Neural progenitor cell (in vitro differentiated cells): ENCODE measurements around the gene NKAIN2. TPM values are rescaled to one million over a fixed set of nuclear protein-coding genes. Genes with fewer than 3 reads are reported as not detected.
A peak's percentile ranks its signal among the peaks of the same experiment; 100 is the strongest.
"Not testable (repeated sequence)": the region's sequence is repeated elsewhere in the genome, so short reads cannot be mapped to it uniquely, and the experiment has no call there.

Experiments
- DNase-seq: peaks from one replicate; pipeline ENCODE4 v3.0.0-alpha.2; 2016; ENCODE audit warnings: low spot score
- H2AFZ ChIP-seq: fragments of 200-600 bp; sonication (generic); replicated peaks from 2 replicates; pipeline ENCODE4 v1.6.1; 2016; ENCODE audit warnings: antibody characterized with exemption
- H3F3A ChIP-seq: fragments of 200-600 bp; sonication (generic); 2 replicates; pipeline ENCODE4 v1.6.1; 2016; ENCODE audit warnings: antibody characterized with exemption, low read depth
- H3K27ac ChIP-seq: fragments of 200-600 bp; sonication (generic); 2 replicates; pipeline ENCODE4 v1.5.1; 2016; ENCODE audit warnings: mild to moderate bottlenecking
- H3K27me3 ChIP-seq: fragments of 200-600 bp; sonication (generic); 2 replicates; pipeline ENCODE4 v1.6.1; 2016; ENCODE audit warnings: mild to moderate bottlenecking, moderate library complexity
- H3K36me3 ChIP-seq: fragments of 200-600 bp; sonication (generic); 2 replicates; pipeline ENCODE4 v1.5.1; 2016
- H3K4me1 ChIP-seq: fragments of 200-600 bp; sonication (generic); 2 replicates; pipeline ENCODE4 v1.6.1; 2016; ENCODE audit warnings: mixed run types
- H3K4me2 ChIP-seq: fragments of 200-600 bp; sonication (generic); 2 replicates; pipeline ENCODE4 v1.6.1; 2016
- H3K4me3 ChIP-seq: fragments of 200-600 bp; sonication (generic); 2 replicates; pipeline ENCODE4 v1.5.1; 2016
- H3K79me2 ChIP-seq: fragments of 200-600 bp; sonication (generic); 2 replicates; pipeline ENCODE4 v1.6.1; 2016; ENCODE audit warnings: low read depth
- H3K9ac ChIP-seq: fragments of 200-600 bp; sonication (generic); 2 replicates; pipeline ENCODE4 v1.6.1; 2016
- H3K9me3 ChIP-seq: fragments of 200-600 bp; sonication (generic); 2 replicates; pipeline ENCODE4 v1.5.1; 2016; ENCODE audit warnings: low read depth
- H4K20me1 ChIP-seq: fragments of 200-600 bp; sonication (generic); 2 replicates; pipeline ENCODE4 v1.6.1; 2016; ENCODE audit warnings: low read depth
- H3K27ac Mint-ChIP-seq: 3 replicates; pipeline ENCODE4 v1.8.0; 2021; ENCODE audit warnings: mixed read lengths
- H3K27me3 Mint-ChIP-seq: 2 replicates; pipeline ENCODE4 v1.8.0; 2022; ENCODE audit warnings: low read depth, mild to moderate bottlenecking, inconsistent platforms, moderate library complexity, mixed read lengths; ENCODE audit not compliant: insufficient read depth
- H3K36me3 Mint-ChIP-seq: 3 replicates; pipeline ENCODE4 v1.8.0; 2021; ENCODE audit warnings: mixed read lengths
- H3K4me1 Mint-ChIP-seq: 3 replicates; pipeline ENCODE4 v1.8.0; 2021; ENCODE audit warnings: mixed read lengths
- H3K4me3 Mint-ChIP-seq: 3 replicates; pipeline ENCODE4 v1.8.0; 2021; ENCODE audit warnings: mild to moderate bottlenecking, moderate library complexity, mixed read lengths
- H3K9me3 Mint-ChIP-seq: 3 replicates; pipeline ENCODE4 v1.8.0; 2020; ENCODE audit warnings: mixed read lengths
- EZH2 ChIP-seq: fragments of 200-600 bp; sonication (generic); IDR thresholded peaks from 2 replicates; pipeline ENCODE4 v1.6.1; 2017; ENCODE audit warnings: antibody characterized with exemption, mild to moderate bottlenecking, moderate library complexity
- EZH2phosphoT487 ChIP-seq: fragments of 200-600 bp; sonication (generic); IDR thresholded peaks from 2 replicates; pipeline ENCODE4 v1.6.1; 2017; ENCODE audit warnings: antibody characterized with exemption
- total RNA-seq: library from RNA; depleted of rRNA; stranded (reverse); fragments of >200 nt; gene quantifications from 2 replicates; pipeline ENCODE4 v1.2.3, GENCODE V29; 2015; ENCODE audit warnings: low replicate concordance
- TF ChIP-seq, protein P1 (sequence below): fragments of 200-600 bp; sonication (generic); IDR thresholded peaks from 2 replicates; pipeline ENCODE4 v1.5.1; 2017; ENCODE audit warnings: antibody characterized with exemption, mild to moderate bottlenecking

Gene NKAIN2
- total RNA-seq, 1 donor from 2014 or later, result 0.45 TPM

DNA sequence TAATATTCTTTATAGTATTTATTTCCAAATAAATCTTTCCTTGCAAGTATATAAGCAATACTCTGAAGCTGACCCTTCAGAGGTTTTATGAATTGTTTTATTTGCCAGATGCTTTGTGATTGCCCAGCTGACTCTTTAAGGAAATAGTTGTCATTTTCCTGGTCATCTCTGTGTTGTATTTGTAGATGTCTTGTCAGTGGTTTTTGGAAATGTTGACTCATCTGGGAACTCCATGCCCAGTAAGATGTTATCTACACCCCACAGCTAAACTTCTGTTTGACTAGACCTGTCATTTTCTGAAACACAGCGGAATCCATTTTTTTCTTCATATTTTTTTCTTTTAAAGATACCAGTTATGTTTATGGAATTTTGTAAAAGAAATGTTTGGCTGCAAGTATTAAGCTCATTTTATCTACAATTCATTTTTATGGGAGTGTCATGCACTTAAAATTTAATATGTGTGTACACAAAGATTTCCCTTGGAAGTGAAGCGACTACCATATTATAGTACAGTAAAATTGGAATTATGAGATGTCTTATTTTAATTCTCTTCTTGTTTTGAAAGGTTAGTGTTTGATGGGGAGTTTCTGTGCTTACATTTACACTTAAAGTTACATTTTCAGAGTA lies 491.0 kb downstream of the NKAIN2 start:
- Histone ChIP-seq H3K27ac (no peak overlapping the region), H3K4me2 (no peak overlapping the region), H3F3A (no peaks in the 10 kb centered on the region), H3K9me3 (no peaks in the 10 kb centered on the region), H3K4me1 (peaks cover 8% of the 10 kb centered on the region), H3K36me3 (no peaks in the 10 kb centered on the region), H3K4me3 (no peak overlapping the region), H3K9ac (no peak overlapping the region), H4K20me1 (no peaks in the 10 kb centered on the region), H2AFZ (no peak overlapping the region), H3K27me3 (no peaks in the 10 kb centered on the region), H3K79me2 (no peaks in the 10 kb centered on the region)
- no peak for DNase-seq
- Mint-ChIP-seq H3K4me3 (no peak overlapping the region), H3K4me1 (peaks cover 9% of the 10 kb centered on the region), H3K27ac (no peak overlapping the region), H3K9me3 (no peaks in the 10 kb centered on the region), H3K27me3 (no peaks in the 10 kb centered on the region), H3K36me3 (no peaks in the 10 kb centered on the region)
- TF ChIP-seq, protein P1, sequence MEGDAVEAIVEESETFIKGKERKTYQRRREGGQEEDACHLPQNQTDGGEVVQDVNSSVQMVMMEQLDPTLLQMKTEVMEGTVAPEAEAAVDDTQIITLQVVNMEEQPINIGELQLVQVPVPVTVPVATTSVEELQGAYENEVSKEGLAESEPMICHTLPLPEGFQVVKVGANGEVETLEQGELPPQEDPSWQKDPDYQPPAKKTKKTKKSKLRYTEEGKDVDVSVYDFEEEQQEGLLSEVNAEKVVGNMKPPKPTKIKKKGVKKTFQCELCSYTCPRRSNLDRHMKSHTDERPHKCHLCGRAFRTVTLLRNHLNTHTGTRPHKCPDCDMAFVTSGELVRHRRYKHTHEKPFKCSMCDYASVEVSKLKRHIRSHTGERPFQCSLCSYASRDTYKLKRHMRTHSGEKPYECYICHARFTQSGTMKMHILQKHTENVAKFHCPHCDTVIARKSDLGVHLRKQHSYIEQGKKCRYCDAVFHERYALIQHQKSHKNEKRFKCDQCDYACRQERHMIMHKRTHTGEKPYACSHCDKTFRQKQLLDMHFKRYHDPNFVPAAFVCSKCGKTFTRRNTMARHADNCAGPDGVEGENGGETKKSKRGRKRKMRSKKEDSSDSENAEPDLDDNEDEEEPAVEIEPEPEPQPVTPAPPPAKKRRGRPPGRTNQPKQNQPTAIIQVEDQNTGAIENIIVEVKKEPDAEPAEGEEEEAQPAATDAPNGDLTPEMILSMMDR, result no peak
- TF ChIP-seq EZH2, result no peak

DNA sequence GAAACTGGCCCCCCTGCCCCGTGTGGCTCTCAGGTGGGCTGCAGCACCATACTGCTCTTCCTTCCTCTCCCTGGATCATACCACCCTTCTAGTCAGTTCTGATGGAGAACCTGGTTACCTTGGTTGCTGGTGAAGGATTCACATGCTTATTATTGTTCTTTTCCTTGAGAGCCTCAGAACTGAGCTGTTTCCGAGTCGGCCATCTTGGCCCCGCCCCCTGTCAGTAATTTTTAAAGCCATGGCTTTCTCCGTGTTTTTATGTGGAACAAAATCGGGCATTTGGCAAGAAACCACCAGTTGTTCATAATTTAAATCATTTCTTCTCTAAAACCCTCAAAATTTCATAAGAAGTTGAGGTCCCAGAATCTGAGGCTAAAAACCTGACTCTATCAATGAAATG lies 493.8 kb downstream of the NKAIN2 start:
- H3K79me2 ChIP-seq, result no peaks in the 10 kb centered on the region
- Mint-ChIP-seq H3K27ac (no peak overlapping the region), H3K36me3 (no peaks in the 10 kb centered on the region), H3K4me3 (no peak overlapping the region), H3K4me1 (no peaks in the 10 kb centered on the region), H3K27me3 (peaks cover 2% of the 10 kb centered on the region), H3K9me3 (peaks cover 3% of the 10 kb centered on the region)
- TF ChIP-seq EZH2 (no peak), EZH2phosphoT487 (no peak)
- TF ChIP-seq, protein P1, result no peak
- no peaks in the 10 kb centered on the region for H3K36me3 ChIP-seq
- H2AFZ ChIP-seq, result no peak overlapping the region
- no peak overlapping the region for H3K4me3 ChIP-seq
- H3F3A ChIP-seq, result no peaks in the 10 kb centered on the region
- no peak overlapping the region for H3K4me2 ChIP-seq
- H3K4me1 ChIP-seq, result no peaks in the 10 kb centered on the region
- no peak for DNase-seq
- no peaks in the 10 kb centered on the region for H3K9me3 ChIP-seq
- H4K20me1 ChIP-seq, result no peaks in the 10 kb centered on the region
- no peaks in the 10 kb centered on the region for H3K27me3 ChIP-seq
- H3K9ac ChIP-seq, result no peak overlapping the region
- no peak overlapping the region for H3K27ac ChIP-seq

DNA sequence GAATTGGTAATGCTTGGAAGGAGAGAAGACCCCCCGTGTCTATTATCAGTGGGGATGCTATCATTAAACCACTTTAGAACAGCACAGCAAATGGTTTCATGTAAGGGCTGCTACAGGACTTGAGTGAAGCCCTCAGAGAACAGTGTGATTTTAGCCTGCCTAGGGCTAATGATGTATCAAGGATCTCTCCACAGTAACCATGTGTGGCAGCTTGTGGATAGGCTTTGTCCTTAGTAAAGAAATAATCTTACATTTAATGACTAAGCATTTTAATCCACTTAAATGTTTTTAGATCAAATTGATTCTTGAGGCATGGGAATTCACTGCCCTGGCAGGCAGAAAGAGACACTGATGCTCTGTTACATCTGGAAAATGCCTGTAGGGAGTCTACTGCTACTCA lies 495.1 kb downstream of the NKAIN2 start:
- TF ChIP-seq EZH2phosphoT487 (no peak), EZH2 (no peak)
- TF ChIP-seq, protein P1, result no peak
- Mint-ChIP-seq H3K27ac (no peak overlapping the region), H3K9me3 (peaks cover 3% of the 10 kb centered on the region), H3K4me3 (no peak overlapping the region), H3K36me3 (no peaks in the 10 kb centered on the region), H3K4me1 (no peaks in the 10 kb centered on the region), H3K27me3 (peaks cover 2% of the 10 kb centered on the region)
- Histone ChIP-seq H3F3A (no peaks in the 10 kb centered on the region), H3K9ac (no peak overlapping the region), H4K20me1 (no peaks in the 10 kb centered on the region), H3K27me3 (no peaks in the 10 kb centered on the region), H3K27ac (no peak overlapping the region), H3K36me3 (no peaks in the 10 kb centered on the region), H3K4me2 (no peak overlapping the region), H3K9me3 (no peaks in the 10 kb centered on the region), H3K4me3 (no peak overlapping the region), H3K79me2 (no peaks in the 10 kb centered on the region), H3K4me1 (no peaks in the 10 kb centered on the region), H2AFZ (peak overlapping the region; percentile 15)
- peak; percentile 5 for DNase-seq

DNA sequence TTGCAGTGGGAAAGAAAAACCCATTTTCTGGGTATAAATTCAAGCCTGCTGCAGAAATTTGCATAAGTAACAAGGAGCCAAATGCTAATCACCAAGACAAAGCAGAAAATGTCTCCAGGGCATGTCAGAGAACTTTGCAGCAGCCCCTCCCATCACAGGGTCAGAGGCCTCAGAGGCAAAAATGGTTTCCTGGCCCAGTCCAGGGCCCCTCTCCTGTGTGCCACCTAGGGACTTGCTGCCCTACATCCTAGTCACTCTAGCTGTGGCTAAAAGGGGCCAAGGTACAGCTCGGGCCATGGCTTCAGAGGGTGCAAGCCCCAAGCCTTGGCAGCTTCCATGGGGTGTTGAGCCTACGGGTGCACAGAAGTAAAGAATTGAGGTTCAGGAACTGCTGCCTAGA lies 497.2 kb downstream of the NKAIN2 start:
- not testable (repeated sequence) for H3K4me1 Mint-ChIP-seq

More for the DNA sequence above, 497.2 kb downstream of the NKAIN2 start:
- not testable (repeated sequence) for H3K4me3 Mint-ChIP-seq, H3K27me3 ChIP-seq, H3K36me3 ChIP-seq, H4K20me1 ChIP-seq, H3K9me3 ChIP-seq, H3K27me3 Mint-ChIP-seq, H3K27ac Mint-ChIP-seq, H3F3A ChIP-seq, H3K9ac ChIP-seq, H3K4me2 ChIP-seq, H3K36me3 Mint-ChIP-seq, H3K79me2 ChIP-seq, H3K4me3 ChIP-seq, DNase-seq, H2AFZ ChIP-seq, H3K4me1 ChIP-seq, H3K9me3 Mint-ChIP-seq, H3K27ac ChIP-seq
